SW480 (cell line): Measurements from ENCODE around the gene RRAGD.

Experiments used
- DNase-seq: peaks from one replicate; pipeline ENCODE4 v3.0.0-alpha.2; 2016; ENCODE audit warnings: low spot score

The RRAGD gene

DNA sequence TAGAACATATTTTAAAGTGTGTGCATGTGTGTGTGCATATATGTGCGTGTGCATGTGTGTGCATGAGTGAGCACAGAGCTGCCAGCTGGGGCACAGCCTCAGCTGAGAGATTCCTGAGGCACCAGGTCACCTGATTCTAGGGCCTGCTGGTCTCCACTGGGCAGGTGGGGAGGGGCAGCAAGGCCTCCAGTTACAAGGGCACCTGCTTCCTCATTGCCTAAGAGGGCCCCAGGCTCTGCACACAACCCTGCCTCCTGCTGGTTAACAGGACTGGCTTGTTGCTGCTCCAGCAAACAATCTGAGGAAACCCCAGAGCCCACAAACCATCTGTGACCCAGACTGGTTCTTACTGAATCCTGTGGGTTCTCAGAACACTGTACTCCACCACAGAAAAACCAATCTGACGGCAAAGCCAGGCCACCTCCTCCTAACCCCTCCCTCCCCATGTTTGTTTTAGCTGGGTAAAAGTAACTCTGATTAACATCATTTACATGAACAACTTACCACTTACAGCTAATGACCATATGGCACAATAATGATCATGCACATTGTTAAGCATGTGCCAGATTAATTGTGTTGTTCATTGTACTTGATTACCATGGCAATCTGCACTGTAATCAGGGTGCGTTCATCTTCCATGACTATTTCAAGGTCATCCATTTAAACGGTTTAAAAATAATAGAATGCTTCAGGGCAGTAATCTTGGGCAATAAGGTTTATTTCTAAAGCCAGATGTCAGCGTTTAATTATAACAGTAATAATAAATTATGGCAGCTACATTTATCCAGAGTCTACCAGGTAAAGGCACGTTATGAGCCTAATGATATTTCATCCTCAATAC is 36.4 kb downstream of the RRAGD start:
- DNase-seq, result peak; percentile 79

GRCh38 chr6:89372506-89372901 is 39.6 kb downstream of the RRAGD start:
- no peak for DNase-seq

DNA sequence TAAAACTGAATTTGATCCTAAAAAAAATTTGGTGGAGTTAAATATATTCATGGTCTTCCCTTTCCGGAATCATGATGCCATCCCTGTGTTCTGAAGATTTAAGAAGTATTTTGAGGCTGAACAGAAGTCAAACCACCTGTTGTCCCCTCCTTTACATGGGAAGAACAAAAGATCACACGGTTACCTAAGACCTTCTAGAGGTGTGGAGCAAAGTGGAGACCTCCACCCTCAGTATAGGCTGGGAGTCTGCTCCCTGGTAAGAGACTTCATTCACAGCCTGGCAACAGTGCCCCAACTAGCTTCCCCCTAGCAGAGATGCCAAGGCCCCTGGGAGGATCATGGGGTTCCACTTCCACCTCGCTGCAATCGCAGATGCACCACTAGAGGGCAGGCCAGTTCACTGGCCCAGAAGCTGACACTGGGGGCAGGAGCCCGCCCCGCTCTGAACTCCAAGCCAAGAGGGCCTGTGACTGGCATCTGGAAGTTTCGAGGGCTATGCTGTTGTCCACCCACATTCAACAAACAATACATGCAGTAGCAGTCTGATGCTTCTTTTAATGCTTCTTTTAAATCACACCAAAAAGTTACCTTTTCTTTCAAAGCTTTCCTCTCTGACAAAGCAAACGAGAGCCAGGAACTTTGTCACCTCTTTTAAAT is 40.1 kb downstream of the RRAGD start:
- DNase-seq, result peak; percentile 41

DNA sequence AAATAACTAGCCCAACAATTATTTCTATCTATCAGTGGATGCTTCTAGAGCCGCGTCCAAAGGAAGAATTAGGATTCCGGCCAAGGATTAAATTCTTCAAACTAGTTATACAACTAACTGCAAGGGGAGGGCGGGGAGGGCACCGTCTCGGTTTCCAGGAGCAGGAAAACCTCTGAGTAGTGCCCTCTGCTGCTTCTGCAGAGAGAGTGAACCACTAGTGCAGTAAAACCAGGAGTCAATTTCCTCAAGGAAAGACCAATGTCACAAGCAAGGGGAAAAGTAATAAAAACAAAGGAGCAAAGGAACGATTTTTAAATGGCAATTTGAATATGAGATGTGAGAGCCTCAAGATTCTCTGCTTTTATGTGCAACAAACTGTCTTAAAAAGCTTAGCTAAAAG is 43.1 kb downstream of the RRAGD start:
- DNase-seq, result no peak

DNA sequence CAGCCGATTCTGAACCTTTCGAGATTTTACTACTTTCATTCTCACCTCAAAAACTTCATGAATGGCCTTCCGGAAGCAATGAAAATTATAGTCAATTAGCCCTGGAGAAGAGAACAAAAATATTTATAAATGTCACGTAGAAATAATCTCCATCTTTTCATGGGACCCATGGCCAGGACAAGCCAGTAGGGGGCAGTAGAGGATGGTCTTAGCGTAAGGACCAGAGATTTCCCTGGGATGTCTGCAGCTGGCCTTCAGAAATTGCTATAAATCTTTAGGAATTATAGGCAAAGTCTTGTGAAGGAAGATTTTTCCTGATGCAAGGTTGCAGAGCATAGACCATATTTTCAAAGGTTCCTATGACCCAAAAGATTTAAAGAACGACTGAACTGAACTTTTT is 44.0 kb downstream of the RRAGD start:
- no peak for DNase-seq

- no peak for DNase-seq
Measured at GRCh38 chr6:89364586-89364985, 47.5 kb downstream of the RRAGD start.

- no peak for DNase-seq
Measured at GRCh38 chr6:89361171-89361570, 50.9 kb downstream of the RRAGD start.

GRCh38 chr6:89360415-89360999 is 51.6 kb downstream of the RRAGD start:
- DNase-seq, result no peak

DNA sequence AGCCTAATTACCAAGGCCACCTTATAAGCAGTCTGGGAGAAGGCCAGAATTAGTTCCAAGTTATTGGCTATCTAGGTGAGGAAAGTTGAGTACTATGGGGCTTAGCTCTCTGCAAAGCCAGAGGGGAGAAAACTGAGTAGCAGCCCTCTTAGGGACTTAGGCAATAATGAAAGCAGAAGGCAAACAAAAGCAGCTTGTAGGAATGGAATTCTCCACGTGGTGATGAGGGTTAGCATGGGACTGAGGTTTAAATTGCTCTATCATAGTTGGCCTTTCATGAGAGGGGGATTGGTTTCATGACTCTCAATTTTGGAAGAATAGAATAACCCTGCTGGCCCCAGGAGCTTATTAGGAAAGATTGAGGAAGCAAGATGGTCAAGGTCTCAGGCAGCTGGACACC is 52.5 kb downstream of the RRAGD start:
- DNase-seq, result no peak

DNA sequence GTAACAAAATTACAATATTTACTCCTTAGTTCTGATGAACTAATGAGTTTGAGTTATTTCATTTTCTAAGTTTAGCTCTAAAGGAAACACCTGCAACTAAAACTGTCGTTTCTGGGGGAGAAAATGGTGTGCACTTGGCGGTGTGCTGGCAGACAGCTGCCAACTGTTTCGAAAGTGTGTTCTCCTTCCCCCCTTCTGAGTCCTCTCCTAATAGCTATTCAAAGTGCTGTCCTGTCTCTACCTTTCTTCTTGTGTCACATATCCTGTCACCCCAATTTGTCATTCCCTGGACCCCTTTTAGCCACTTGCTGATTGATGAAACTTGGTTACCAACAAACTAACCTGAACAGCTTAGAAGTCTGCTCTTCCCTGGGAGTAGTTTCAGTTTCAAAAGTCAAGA is 54.7 kb downstream of the RRAGD start:
- DNase-seq, result no peak

GRCh38 chr6:89356642-89357170 is 55.4 kb downstream of the RRAGD start:
- no peak for DNase-seq

DNA sequence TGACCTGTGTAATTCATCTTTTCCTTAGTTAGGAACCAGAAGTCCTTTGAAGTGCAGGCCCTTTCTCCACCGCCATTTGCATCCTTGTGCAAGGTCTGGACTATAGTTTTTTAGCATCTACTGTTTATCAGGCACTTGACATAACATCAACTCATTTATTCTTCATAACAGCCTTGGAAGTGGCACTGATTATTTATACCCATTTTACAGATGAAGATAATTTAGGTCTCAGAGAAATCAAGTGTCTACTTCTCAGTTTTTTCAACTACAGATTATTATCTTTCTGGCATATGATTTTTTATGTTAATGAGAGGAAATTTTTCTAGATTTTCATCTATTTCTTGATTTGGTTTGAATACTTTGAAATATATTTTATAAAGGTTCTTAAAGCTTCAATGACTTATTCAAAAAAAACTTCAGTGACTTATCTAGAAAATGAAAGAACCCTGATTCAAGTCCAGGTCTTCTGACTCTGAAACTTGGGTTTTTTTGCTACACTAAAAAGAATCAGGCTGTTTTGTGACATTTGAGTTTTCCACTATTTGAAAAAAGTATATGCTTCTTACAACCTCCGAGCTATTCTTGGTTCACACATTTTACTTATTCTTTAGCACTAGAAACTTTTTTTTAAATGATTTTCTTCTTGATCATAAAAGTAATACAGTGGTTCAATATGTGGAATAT is 56.4 kb downstream of the RRAGD start:
- DNase-seq, result no peak

GRCh38 chr6:89353702-89354392 is 58.2 kb downstream of the RRAGD start:
- no peak for DNase-seq

- DNase-seq, result no peak
Measured at GRCh38 chr6:89353118-89353556, 58.9 kb downstream of the RRAGD start.

DNA sequence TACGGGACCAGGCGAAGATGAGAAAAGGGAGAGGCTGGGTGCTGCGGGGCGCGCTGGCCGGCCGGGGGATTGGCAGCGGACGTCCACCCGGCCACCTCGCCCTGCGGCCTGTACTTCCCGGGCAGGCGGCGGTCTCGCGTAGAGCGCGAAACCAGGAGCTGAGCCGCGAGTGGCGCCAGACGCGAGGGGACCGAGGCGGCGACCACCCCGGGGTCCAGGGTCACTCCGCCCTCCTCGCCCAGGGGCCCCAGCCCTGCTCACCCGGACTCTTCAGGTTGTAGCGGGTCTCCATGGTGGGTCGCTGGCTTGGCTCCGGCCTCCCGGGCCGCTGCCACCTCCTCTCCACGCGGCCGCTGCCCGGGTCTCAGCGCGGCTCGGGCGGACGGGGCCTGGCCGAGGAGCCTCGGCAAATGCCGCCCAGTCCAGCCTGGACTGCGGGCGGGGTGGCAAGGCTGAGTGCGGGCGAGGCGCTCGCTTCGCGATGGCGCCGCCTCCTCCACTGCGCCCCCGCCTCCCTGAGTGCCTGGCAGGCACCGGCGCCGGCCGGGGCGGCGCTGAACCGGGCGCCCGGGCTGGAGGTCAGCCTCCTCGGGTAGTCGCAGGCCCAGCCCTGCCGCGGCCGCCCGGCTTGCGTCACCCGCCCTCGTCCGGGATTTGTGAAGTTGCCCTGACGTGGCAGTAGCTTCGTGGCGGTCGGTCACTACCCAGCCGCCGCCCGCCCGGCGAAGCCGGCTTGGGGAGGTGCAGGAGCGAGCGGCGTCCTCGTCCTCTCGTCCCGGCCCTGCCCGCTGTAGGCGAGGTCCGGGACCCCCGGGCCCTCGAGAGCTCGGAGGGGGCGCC is 59.6 kb downstream of the RRAGD start, which contains the start of gene UBE2J1:
Gene UBE2J1 (minus strand): TSS at position 445 of the 840 bp plus-strand sequence. CDS start 153 bp downstream, at position 292.
- DNase-seq, result peak; percentile 79

DNA sequence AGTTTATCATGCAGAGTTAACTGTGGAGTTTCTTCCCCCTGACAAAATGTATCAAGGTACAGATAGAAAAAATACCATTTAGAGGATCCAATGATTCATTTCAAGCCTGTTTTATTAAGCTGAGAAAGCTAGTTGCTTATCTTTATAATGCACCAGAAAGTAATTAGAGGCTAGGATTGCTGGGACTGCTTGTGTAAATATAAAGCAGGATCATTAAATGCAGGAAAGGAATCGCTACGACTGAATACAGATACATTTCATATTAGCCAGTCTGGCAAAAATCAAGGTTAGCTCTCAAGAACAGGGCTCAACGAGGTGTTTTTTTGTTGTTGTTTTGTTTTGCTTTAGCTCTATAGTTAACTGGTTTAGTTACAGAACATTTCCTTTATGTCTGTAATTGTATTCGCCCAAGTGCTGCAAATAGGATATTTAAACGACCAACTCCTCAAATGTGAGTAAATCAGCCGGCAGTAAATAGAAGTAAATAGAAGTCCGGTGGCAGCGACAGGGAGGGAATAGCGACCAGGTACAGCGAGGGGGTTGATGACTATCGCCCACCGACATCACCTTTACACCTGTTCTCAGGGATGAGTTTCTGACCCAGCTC is 60.3 kb downstream of the RRAGD start:
- no peak for DNase-seq

GRCh38 chr6:89350281-89350966 is 61.6 kb downstream of the RRAGD start:
- peak; percentile 69 for DNase-seq

DNA sequence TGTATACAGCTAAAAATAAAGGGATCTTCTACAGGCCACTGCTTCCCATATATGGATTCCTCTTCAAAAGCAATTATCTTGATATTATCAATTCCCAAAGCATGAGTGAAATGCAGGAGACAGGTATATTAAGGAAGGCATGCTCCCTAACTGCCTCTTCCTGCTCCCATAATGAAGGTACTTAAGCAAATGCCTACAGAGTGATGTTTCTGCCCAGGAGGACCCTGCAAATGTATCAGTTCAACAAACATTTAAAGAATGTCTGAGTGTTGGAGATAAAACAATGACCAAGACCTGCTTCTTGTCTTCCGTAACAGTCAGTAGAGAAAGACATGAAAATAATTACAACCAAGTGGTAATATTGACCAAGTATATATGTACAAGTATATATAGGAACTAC is 63.7 kb downstream of the RRAGD start:
- no peak for DNase-seq

DNA sequence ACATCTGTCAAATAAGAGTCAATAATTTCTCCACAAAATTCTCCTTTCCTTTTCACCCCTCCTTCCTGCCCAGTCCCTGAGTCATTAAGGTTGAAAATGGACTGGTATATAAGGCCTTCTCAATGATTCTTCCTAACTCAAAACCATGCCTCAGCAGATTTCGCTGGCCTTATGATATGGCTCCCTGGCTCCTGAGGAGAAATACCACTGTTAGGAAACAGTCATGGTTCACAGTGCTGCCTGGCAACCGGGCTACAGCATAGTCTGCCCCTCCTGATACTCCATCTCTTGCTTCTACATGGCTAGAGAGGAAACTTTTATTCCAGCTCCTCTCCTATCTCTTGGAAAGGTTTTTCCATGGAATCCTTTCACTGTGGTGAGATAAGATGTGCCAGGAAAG is 64.2 kb downstream of the RRAGD start:
- DNase-seq, result no peak

GRCh38 chr6:89346433-89346832 is 65.6 kb downstream of the RRAGD start:
- DNase-seq, result no peak
